PC-9 (cell line): ENCODE data around the gene CSNK1G2. TPM values are rescaled to one million over a fixed set of nuclear protein-coding genes. Genes with fewer than 3 reads are reported as not detected.

Source experiments
- BruUV-seq: library from RNA; stranded (reverse); fragments of 400-500 nt; replicated peaks from 2 replicates; lab custom pipeline; 2021; lab: Mats Ljungman, UMichigan
- CTCF ChIA-PET: fragments of 300-600 bp; sonication (Branson Sonifier 250); formaldehyde crosslinking; loops from one replicate; lab custom pipeline; 2022; ENCODE audit warnings: antibody characterized with exemption; lab: Charles Lee
- POLR2A ChIA-PET: fragments of 300-600 bp; sonication (Branson Sonifier 250); formaldehyde crosslinking; loops from one replicate; lab custom pipeline; 2022; ENCODE audit warnings: antibody characterized with exemption; ENCODE audit not compliant: unreplicated experiment; lab: Charles Lee
- DNase-seq, 2 experiments: peaks; one replicate each; pipeline versions ENCODE4 v3.0.0 to v3.0.0-alpha.2; 2015 to 2022; ENCODE audit warnings: mixed read lengths in 1 of 2
- H2AFZ ChIP-seq: fragments of 200-600 bp; sonication (generic); 2 replicates; pipeline ENCODE4 v1.8.1; 2017; ENCODE audit warnings: antibody characterized with exemption
- H3F3A ChIP-seq: fragments of 200-600 bp; sonication (generic); 2 replicates; pipeline ENCODE4 v1.8.1; 2017; ENCODE audit warnings: antibody characterized with exemption, mild to moderate bottlenecking, low read depth; ENCODE audit not compliant: insufficient read depth
- H3K27ac ChIP-seq: fragments of 200-600 bp; sonication (generic); 2 replicates; pipeline ENCODE4 v1.6.1; 2016; ENCODE audit warnings: mixed run types
- H3K27me3 ChIP-seq: fragments of 200-600 bp; sonication (generic); 2 replicates; pipeline ENCODE4 v1.6.1; 2016; ENCODE audit warnings: low read depth, mixed run types; ENCODE audit not compliant: insufficient read depth
- H3K36me3 ChIP-seq: fragments of 200-600 bp; sonication (generic); 2 replicates; pipeline ENCODE4 v1.6.1; 2016; ENCODE audit warnings: low read depth, mixed run types
- H3K4me1 ChIP-seq: fragments of 200-600 bp; sonication (generic); replicated peaks from 2 replicates; pipeline ENCODE4 v1.6.1; 2016; ENCODE audit warnings: mixed run types; ENCODE audit not compliant: insufficient read depth
- H3K4me2 ChIP-seq: fragments of 200-600 bp; sonication (generic); 2 replicates; pipeline ENCODE4 v1.6.1; 2017; ENCODE audit warnings: mixed run types
- H3K4me3 ChIP-seq: fragments of 200-600 bp; sonication (generic); 2 replicates; pipeline ENCODE4 v1.6.1; 2016; ENCODE audit warnings: mixed run types
- H3K79me2 ChIP-seq: fragments of 200-600 bp; sonication (generic); 2 replicates; pipeline ENCODE4 v1.6.1; 2017; ENCODE audit warnings: low read depth, mixed run types
- H3K9me2 ChIP-seq: fragments of 200-600 bp; sonication (generic); 2 replicates; pipeline ENCODE4 v1.8.1; 2017; ENCODE audit warnings: mild to moderate bottlenecking; ENCODE audit not compliant: insufficient read depth
- H3K9me3 ChIP-seq: fragments of 200-600 bp; sonication (generic); 2 replicates; pipeline ENCODE4 v1.8.1; 2016; ENCODE audit warnings: low read depth; ENCODE audit not compliant: insufficient read depth
- H4K20me1 ChIP-seq: fragments of 200-600 bp; sonication (generic); 2 replicates; pipeline ENCODE4 v1.8.1; 2017; ENCODE audit not compliant: insufficient read depth
- CTCF ChIP-seq: fragments of 200-600 bp; sonication (generic); conservative IDR thresholded peaks from 2 replicates; pipeline ENCODE4 v1.6.1; 2017; ENCODE audit warnings: mixed run types, antibody characterized with exemption, mild to moderate bottlenecking, moderate library complexity
- EZH2 ChIP-seq: fragments of 200-600 bp; sonication (generic); IDR thresholded peaks from 2 replicates; pipeline ENCODE4 v1.8.0; 2017; ENCODE audit warnings: antibody characterized with exemption, low read depth
- intact Hi-C: fragments of 100-400 bp; cut with micrococcal nuclease; formaldehyde crosslinking; loops from one replicate; pipeline ENCODE4 v1.10.0; 2022; ENCODE audit not compliant: unreplicated experiment
- total RNA-seq: library from RNA; stranded (reverse); gene quantifications from 2 replicates; pipeline ENCODE4 v1.2.3, GENCODE V29; 2021

CSNK1G2 gene
- total RNA-seq, 1 experiment from 2014 or later: 58.2 TPM

DNA sequence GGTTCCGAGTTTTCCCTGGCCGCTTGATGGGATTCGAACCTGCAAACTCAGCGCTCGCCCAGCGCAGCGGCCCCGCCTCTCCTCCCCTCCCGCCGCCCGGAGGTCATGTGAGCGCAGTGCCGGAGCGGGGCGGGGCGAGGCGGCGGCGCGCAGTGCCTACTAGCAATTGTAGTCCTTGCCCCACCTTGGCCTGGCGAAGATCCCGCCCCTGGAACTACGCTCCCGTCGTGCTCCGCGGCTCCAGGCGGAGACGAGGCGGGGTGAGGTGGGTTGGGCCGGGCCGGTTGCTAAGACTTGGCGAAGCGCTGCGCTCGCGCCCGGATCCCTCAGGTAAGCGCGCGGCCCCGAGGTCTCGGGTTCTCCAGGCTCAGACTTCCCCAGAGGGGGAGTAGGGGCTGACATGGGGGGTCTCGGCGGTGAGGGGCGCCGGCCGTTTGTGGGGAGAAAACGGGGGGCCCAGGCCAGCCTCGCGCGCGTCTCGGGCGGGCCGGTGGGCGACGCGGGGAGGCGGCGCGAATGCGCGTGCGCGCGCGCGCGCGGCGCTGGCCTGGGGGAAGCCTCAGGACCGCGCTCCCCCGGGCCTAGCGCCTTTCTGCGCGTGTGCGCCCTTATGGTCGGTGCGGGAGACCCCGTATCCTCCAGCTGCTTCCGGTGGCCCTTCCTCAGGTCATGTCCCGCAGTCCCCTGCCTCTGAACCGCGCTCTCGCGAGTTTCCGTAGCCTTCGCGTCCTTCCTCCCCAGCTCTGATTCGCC is 35.7 kb upstream of the CSNK1G2 start, which contains the start of the genes ADAT3 and SCAMP4:
Gene ADAT3 (plus strand): TSS at position 290 of the 753 bp plus-strand sequence. CDS start 6,649 bp downstream, outside the sequence.
Gene SCAMP4 (plus strand): TSS at position 290 of the 753 bp plus-strand sequence. CDS start 9,621 bp downstream, outside the sequence.
- BruUV-seq: TSS peak; percentile 69
- Histone ChIP-seq H3K79me2 (peaks cover 45% of the 10 kb centered on the region), H3K27ac (peak within 1 kb of the TSS; percentile 96), H3F3A (peaks cover 17% of the 10 kb centered on the region; the same call in 1 of the 2 replicates), H2AFZ (peak within 1 kb of the TSS; percentile 71), H3K27me3 (no peaks in the 10 kb centered on the region), H3K4me1 (peaks cover 19% of the 10 kb centered on the region), H3K9me3 (no peaks in the 10 kb centered on the region), H3K9me2 (no peaks in the 10 kb centered on the region), H3K36me3 (no peaks in the 10 kb centered on the region), H4K20me1 (peaks cover 11% of the 10 kb centered on the region; the same call in 1 of the 2 replicates), H3K4me3 (peak within 1 kb of the TSS; percentile 59), H3K4me2 (peak within 1 kb of the TSS; percentile 92)
- intact Hi-C loops: loop anchor here (2.0 kb wide), 1 partner anchor 40 kb away; no protein-coding TSS in a partner anchor
- DNase-seq: peak; percentile 92 to 96
- TF ChIP-seq CTCF (no peak), EZH2 (no peak)
- POLR2A ChIA-PET: interaction anchor here (0.5 to 0.7 kb wide), 5 partner anchors 30 to 1048 kb away, joined by 3 to 16 read pairs (median 3); partner anchors contain the start of genes GADD45B and REEP6
- CTCF ChIA-PET: interaction anchor here (0.6 kb wide), 1 partner anchor 557 kb away, joined by 3 read pairs; no protein-coding TSS in a partner anchor

DNA sequence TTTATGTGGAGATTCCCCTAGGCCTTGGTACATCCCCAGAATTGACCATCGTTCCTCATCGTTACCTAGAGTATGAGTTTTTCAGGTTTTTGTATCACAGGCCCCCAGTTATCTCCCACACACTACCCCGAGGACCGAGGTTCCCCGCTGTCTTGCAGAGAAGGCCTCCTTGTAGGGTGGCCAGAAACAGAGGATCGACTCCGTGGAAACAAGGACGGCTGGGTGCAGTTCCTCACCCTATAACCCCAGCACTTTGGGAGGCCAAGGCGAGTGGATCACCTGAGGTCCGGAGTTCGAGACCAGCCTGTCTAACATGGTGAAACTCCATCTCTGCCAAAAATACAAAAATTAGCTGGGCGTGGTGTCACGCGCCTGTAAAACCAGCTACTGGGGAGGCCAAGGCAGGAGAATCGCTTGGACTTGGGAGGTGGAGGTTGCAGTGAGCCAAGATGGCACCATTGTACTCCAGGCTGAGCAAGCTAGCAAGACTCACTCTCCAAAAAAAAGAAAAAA is 35.1 kb upstream of the CSNK1G2 start:
- DNase-seq: no peak
- no peak for TF ChIP-seq CTCF
- TF ChIP-seq EZH2: no peak
- Histone ChIP-seq H2AFZ (peak overlapping the region; percentile 71), H3K36me3 (no peaks in the 10 kb centered on the region), H4K20me1 (peaks cover 17% of the 10 kb centered on the region; the same call in 1 of the 2 replicates), H3K79me2 (peaks cover 50% of the 10 kb centered on the region), H3F3A (peaks cover 17% of the 10 kb centered on the region; the same call in 1 of the 2 replicates), H3K27ac (peak overlapping the region; percentile 51; the same call in 1 of the 2 replicates), H3K27me3 (no peaks in the 10 kb centered on the region), H3K4me3 (peak overlapping the region; percentile 59), H3K4me2 (peak overlapping the region; percentile 92), H3K9me3 (no peaks in the 10 kb centered on the region), H3K9me2 (no peaks in the 10 kb centered on the region), H3K4me1 (peaks cover 19% of the 10 kb centered on the region)
- intact Hi-C loops: loop anchor here (2.0 kb wide), 1 partner anchor 41 kb away; no protein-coding TSS in a partner anchor
- ChIA-PET POLR2A (interaction anchor here (0.5 to 0.6 kb wide), 2 partner anchors 415 to 1047 kb away, joined by 3 to 16 read pairs; partner anchors contain the start of gene REEP6), CTCF (no interaction called here)
- BruUV-seq: no TSS peak

DNA sequence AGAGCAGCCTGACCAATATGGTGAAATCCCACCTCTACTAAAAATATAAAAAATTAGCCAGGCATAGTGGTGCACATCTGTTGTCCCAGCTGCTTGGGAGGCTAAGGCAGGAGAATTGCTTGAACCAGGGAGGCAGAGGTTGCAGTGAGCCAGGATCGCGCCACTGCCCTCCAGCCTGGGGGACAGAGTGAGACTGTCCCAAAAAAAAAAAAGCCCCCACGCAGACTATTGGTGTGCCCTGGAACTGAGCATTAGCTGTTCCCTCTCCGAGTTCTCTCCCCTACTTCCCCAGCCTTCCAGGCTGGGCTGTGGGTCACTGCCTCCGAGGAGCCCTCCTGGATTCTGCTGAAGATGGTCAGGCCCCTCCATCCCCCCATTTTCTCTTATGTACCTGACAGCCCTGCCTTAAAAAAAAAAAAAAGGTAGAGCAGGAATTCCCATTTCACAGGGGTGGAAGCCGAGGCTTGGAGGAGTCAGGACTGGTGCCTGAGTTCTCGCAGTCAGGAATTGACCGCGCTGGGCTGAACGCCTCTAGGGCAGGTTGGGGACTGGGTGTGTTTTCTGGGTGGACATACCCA is 33.9 kb upstream of the CSNK1G2 start:
- no peak overlapping the region; the same call in 1 of the 2 replicates for H3K4me3 ChIP-seq
- intact Hi-C loops: no loop called here
- no peak for DNase-seq
- H3K9me2 ChIP-seq: no peaks in the 10 kb centered on the region
- no peaks in the 10 kb centered on the region for H3K9me3 ChIP-seq
- ChIA-PET POLR2A (no interaction called here), CTCF (no interaction called here)
- peaks cover 17% of the 10 kb centered on the region; the same call in 1 of the 2 replicates for H3F3A ChIP-seq
- no peak overlapping the region for H3K27ac ChIP-seq
- H3K27me3 ChIP-seq: no peaks in the 10 kb centered on the region
- TF ChIP-seq CTCF: no peak
- TF ChIP-seq EZH2: no peak
- peaks cover 19% of the 10 kb centered on the region for H3K4me1 ChIP-seq
- BruUV-seq: no TSS peak
- peaks cover 56% of the 10 kb centered on the region for H3K79me2 ChIP-seq
- H3K4me2 ChIP-seq: peak overlapping the region; percentile 92
- no peaks in the 10 kb centered on the region for H3K36me3 ChIP-seq
- H4K20me1 ChIP-seq: peaks cover 26% of the 10 kb centered on the region; the same call in 1 of the 2 replicates
- H2AFZ ChIP-seq: no peak overlapping the region
